Large intestine (tissue), 3 donors: ENCODE results near the gene THY1. TPM values are rescaled to one million over a fixed set of nuclear protein-coding genes. Genes with fewer than 3 reads are reported as not detected.

Experiments
- DNase-seq, 2 donors: peaks; one replicate each; pipeline versions ENCODE4 v3.0.0 to v3.0.0-alpha.2; 2013
- H3K27ac ChIP-seq: one replicate; pipeline ENCODE4 v1.5.1; 2013; ENCODE audit warnings: low read length
- H3K27me3 ChIP-seq: 2 replicates; pipeline ENCODE4 v1.6.1; 2013; ENCODE audit warnings: low read length; ENCODE audit not compliant: control insufficient read depth, insufficient read depth
- H3K36me3 ChIP-seq: 2 replicates; pipeline ENCODE4 v1.6.1; 2013; ENCODE audit warnings: low read length; ENCODE audit not compliant: control insufficient read depth, insufficient read depth
- H3K4me1 ChIP-seq: one replicate; pipeline ENCODE4 v1.6.1; 2013; ENCODE audit warnings: low read length; ENCODE audit not compliant: control insufficient read depth, insufficient read depth
- H3K4me3 ChIP-seq: one replicate; pipeline ENCODE4 v1.5.1; 2013; ENCODE audit warnings: low read length
- H3K9me3 ChIP-seq: one replicate; pipeline ENCODE4 v1.6.1; 2013; ENCODE audit warnings: mild to moderate bottlenecking, low read depth, low read length, moderate library complexity; ENCODE audit not compliant: control insufficient read depth
- WGBS: methylation state at CpG from one replicate; pipeline ENCODE4 v1.1.5; 2013; ENCODE audit warnings: low lambda C conversion rate; ENCODE audit not compliant: insufficient coverage; 5-methylcytosine and 5-hydroxymethylcytosine counted together
- polyA plus RNA-seq: library from polyadenylated mRNA; unstranded; fragments of 120-200 nt; gene quantifications from one replicate; pipeline ENCODE4 v1.2.1, GENCODE V29; 2013

THY1 gene
- polyA plus RNA-seq, 1 donor = 44.4 TPM

GRCh38 chr11:119377961-119378667, 44.9 kb downstream of the THY1 start:
- Histone ChIP-seq H3K9me3 (no peaks in the 10 kb centered on the region), H3K27ac (no peak overlapping the region), H3K36me3 (no peaks in the 10 kb centered on the region), H3K4me1 (peaks cover 23% of the 10 kb centered on the region), H3K27me3 (peaks cover 14% of the 10 kb centered on the region), H3K4me3 (no peak overlapping the region)
- DNase-seq = peak in 1 of 2 donors; percentile 15
- no CpG with 5 or more reads among the region's 6 CpGs for WGBS

GRCh38 chr11:119377112-119377901, 45.7 kb downstream of the THY1 start:
- H3K4me3 ChIP-seq = no peak overlapping the region
- H3K4me1 ChIP-seq = peaks cover 30% of the 10 kb centered on the region
- H3K36me3 ChIP-seq = no peaks in the 10 kb centered on the region
- peak in 1 of 2 donors; percentile 21 for DNase-seq
- WGBS = no CpG with 5 or more reads among the region's 12 CpGs
- H3K27ac ChIP-seq = no peak overlapping the region
- peaks cover 11% of the 10 kb centered on the region for H3K27me3 ChIP-seq
- H3K9me3 ChIP-seq = no peaks in the 10 kb centered on the region

GRCh38 chr11:119376197-119376847, 46.6 kb downstream of the THY1 start:
- no CpG with 5 or more reads among the region's 11 CpGs for WGBS

GRCh38 chr11:119375337-119376196, 47.4 kb downstream of the THY1 start:
- H3K9me3 ChIP-seq = no peaks in the 10 kb centered on the region
- peaks cover 35% of the 10 kb centered on the region for H3K4me1 ChIP-seq
- peak in 1 of 2 donors; percentile 15 for DNase-seq
- no peak overlapping the region for H3K4me3 ChIP-seq
- peaks cover 5% of the 10 kb centered on the region for H3K27me3 ChIP-seq
- WGBS = no CpG with 5 or more reads among the region's 14 CpGs
- no peaks in the 10 kb centered on the region for H3K36me3 ChIP-seq
- no peak overlapping the region for H3K27ac ChIP-seq

More at GRCh38 chr11:119376197-119376847, 46.6 kb downstream of the THY1 start:
- no peak overlapping the region for H3K4me3 ChIP-seq
- no peaks in the 10 kb centered on the region for H3K9me3 ChIP-seq
- no peak overlapping the region for H3K27ac ChIP-seq
- no peak for DNase-seq
- peaks cover 11% of the 10 kb centered on the region for H3K27me3 ChIP-seq
- H3K4me1 ChIP-seq = peaks cover 35% of the 10 kb centered on the region
- no peaks in the 10 kb centered on the region for H3K36me3 ChIP-seq

- Histone ChIP-seq H3K4me1 (peaks cover 42% of the 10 kb centered on the region), H3K36me3 (no peaks in the 10 kb centered on the region), H3K27ac (no peak overlapping the region), H3K9me3 (no peaks in the 10 kb centered on the region), H3K27me3 (no peaks in the 10 kb centered on the region), H3K4me3 (no peak overlapping the region)
- DNase-seq = peak in 1 of 2 donors; percentile 8
- WGBS = no CpG with 5 or more reads among the region's 11 CpGs
These were observed 48.2 kb downstream of the THY1 start for GRCh38 chr11:119374632-119375336.

GRCh38 chr11:119373921-119374631, 48.9 kb downstream of the THY1 start:
- Histone ChIP-seq H3K27me3 (no peaks in the 10 kb centered on the region), H3K4me1 (peaks cover 49% of the 10 kb centered on the region), H3K27ac (no peak overlapping the region), H3K9me3 (no peaks in the 10 kb centered on the region), H3K4me3 (no peak overlapping the region), H3K36me3 (no peaks in the 10 kb centered on the region)
- WGBS = no CpG with 5 or more reads among the region's 5 CpGs
- DNase-seq = peak; percentile 72 to 76

GRCh38 chr11:119373059-119373920, 49.7 kb downstream of the THY1 start:
- no peaks in the 10 kb centered on the region for H3K36me3 ChIP-seq
- no peaks in the 10 kb centered on the region for H3K9me3 ChIP-seq
- peak in 1 of 2 donors; percentile 61 for DNase-seq
- H3K27me3 ChIP-seq = no peaks in the 10 kb centered on the region
- WGBS = no CpG with 5 or more reads among the region's 23 CpGs
- H3K4me1 ChIP-seq = peaks cover 57% of the 10 kb centered on the region
- H3K4me3 ChIP-seq = no peak overlapping the region
- H3K27ac ChIP-seq = no peak overlapping the region

GRCh38 chr11:119372260-119373058, 50.5 kb downstream of the THY1 start:
- no CpG with 5 or more reads among the region's 26 CpGs for WGBS
- Histone ChIP-seq H3K27ac (no peak overlapping the region), H3K4me3 (no peak overlapping the region), H3K4me1 (peaks cover 65% of the 10 kb centered on the region), H3K36me3 (no peaks in the 10 kb centered on the region), H3K27me3 (no peaks in the 10 kb centered on the region), H3K9me3 (no peaks in the 10 kb centered on the region)
- DNase-seq = no peak
